ENCODE results near the gene SCRN2. TPM values are rescaled to one million over a fixed set of nuclear protein-coding genes. Genes with fewer than 3 reads are reported as not detected.

Gene SCRN2
- total RNA-seq, 2 donors from 2014 or later, result 13.3 to 17.8 TPM

- DNase-seq (ENCODE audit: low spot score), result no peak
- intact Hi-C loops (cut with DNase I), result no loop called here
These were observed 48.1 kb downstream of the SCRN2 start for GRCh38 chr17:47792979-47793378.

GRCh38 chr17:47792457-47792856 is 48.6 kb downstream of the SCRN2 start:
- intact Hi-C loops (cut with DNase I), result no loop called here
- DNase-seq (ENCODE audit: low spot score), result no peak

- intact Hi-C loops (cut with DNase I), result no loop called here
- DNase-seq (ENCODE audit: low spot score), result no peak
These were observed 50.0 kb downstream of the SCRN2 start for GRCh38 chr17:47791025-47791424.

- intact Hi-C loops (cut with DNase I), result no loop called here
- DNase-seq (ENCODE audit: low spot score), result no peak
These were observed 51.2 kb downstream of the SCRN2 start for GRCh38 chr17:47789611-47790561.

Other genes starting within 250 kb of the SCRN2 start
- gene KPNB1, start 191.4 kb downstream of the SCRN2 start, total RNA-seq, result 100 to 1,000 TPM; 193 to 198 TPM
- gene TBKBP1, start 147.1 kb downstream of the SCRN2 start, total RNA-seq, result 10 to 100 TPM; 10.7 to 13.8 TPM
- gene TBX21, start 108.0 kb downstream of the SCRN2 start, total RNA-seq, result under 1 TPM; 0.48 to 0.65 TPM
- 1 to 10 TPM; 6.4 to 9.8 TPM for gene OSBPL7, start 19.5 kb downstream of the SCRN2 start, total RNA-seq
- gene MRPL10, start 9.7 kb downstream of the SCRN2 start, total RNA-seq, result 10 to 100 TPM; 23.9 to 28.6 TPM
- gene LRRC46, start 9.6 kb downstream of the SCRN2 start, total RNA-seq, result not detected
- gene SP6, start 9.9 kb upstream of the SCRN2 start, total RNA-seq, result under 1 TPM; 0.19 to 0.48 TPM
- gene SP2, start 55.0 kb upstream of the SCRN2 start, total RNA-seq, result 10 to 100 TPM; 13.0 to 15.8 TPM
- gene PNPO, start 100.3 kb upstream of the SCRN2 start, total RNA-seq, result 10 to 100 TPM; 14.5 to 18.8 TPM
- not detected for gene PRR15L, start 116.6 kb upstream of the SCRN2 start, total RNA-seq
- 10 to 100 TPM; 80.3 to 95.8 TPM for gene CDK5RAP3, start 129.8 kb upstream of the SCRN2 start, total RNA-seq
- gene COPZ2, start 196.5 kb upstream of the SCRN2 start, total RNA-seq, result 100 to 1,000 TPM in 1 of 2 donors, 10 to 100 TPM in 1; 75.0 to 136 TPM
- gene NFE2L1, start 207.1 kb upstream of the SCRN2 start, total RNA-seq, result 100 to 1,000 TPM; 255 to 263 TPM